NCI-H1694 (cell line): ENCODE data around the gene FBXO24.

Experiments used
- DNase-seq: peaks from one replicate; lab custom pipeline; 2025; lab: John Stamatoyannopoulos, UW

Gene FBXO24

GRCh38 chr7:100620804-100621203 lies 34.7 kb downstream of the FBXO24 start:
- DNase-seq: no peak

- no peak for DNase-seq
These were observed 35.4 kb downstream of the FBXO24 start for GRCh38 chr7:100621554-100621953.

GRCh38 chr7:100623951-100624824 lies 38.1 kb downstream of the FBXO24 start:
- no peak for DNase-seq

- DNase-seq: no peak
These were observed 39.9 kb downstream of the FBXO24 start for GRCh38 chr7:100626055-100626454.

DNA sequence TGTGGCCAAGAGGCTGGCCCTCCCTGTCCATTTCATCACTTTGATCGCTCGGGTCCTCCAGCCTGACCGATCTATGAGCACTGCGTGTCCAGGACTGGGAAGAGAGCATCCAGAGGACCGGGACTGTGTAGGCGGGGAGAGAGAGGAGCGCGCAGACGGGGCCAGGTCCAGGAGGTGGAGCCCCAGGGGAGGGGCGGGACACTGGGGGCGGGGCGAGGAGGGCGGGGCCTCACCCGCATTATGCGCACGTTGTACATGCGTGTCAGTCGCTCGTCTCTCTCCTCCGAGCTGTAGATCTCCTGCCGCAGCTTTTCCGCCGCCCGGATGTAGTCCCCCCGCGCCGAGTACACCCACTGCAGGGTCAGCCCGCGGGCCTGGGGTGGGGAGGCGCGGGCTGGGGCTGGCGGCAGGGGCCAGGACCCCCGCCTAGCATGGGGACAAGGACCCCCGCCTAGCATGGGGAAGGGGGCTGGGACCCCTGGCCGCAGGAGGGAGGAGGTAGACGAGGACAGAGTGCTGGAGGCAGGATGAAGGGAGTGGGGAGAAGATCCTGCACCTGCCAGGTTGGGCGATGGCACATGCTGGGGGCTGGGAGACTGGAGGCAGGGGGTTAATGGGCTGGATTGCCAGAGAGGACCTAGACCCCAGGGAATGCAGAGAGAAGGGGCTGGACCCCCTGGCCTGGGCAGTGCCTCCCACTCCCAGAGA lies 40.6 kb downstream of the FBXO24 start:
- DNase-seq: peak; percentile 67

DNA sequence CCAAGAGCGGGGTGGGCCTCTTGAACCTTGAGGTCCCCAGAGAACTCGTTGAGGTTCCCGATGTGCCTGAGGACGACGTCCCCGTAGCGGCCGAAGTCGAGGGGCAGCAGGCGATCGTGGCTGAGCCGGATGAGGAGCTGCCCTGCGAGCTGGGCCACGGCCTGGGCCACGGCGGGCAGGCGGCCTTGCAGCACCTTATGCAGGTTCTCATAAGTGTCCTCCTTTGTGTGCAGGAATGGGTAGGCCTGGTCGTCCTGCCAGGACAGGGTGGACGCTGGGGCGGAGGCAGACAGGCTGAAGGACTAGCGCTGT lies 41.1 kb downstream of the FBXO24 start:
- no peak for DNase-seq

DNA sequence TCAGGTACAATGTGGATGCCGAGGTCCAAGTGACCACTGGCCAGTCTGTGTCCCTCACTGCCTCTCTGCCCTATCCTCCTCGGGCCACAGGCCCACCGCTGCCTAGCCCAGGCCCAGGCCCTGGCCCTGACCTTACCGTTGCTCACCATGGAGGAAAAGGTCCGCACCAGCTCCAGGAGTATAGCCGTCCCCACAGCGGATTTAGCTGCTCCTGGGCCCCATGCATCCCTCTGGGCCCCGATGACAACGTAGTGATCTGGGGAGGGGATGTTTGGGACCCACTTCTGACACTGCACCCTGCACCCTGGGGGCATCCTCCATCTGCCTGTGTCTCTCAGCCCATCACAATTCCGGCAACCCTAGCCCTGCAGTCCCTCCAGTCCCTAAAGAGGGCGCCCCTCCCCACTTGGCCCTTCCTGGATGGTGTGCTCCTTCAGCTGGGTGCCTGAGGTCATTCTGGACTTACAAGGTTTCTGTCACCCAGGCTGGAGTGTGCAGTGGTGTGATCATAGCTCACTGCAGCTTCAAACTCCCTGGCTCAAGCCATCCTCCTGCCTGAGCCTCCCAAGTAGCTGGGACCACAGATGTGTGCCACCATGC lies 43.1 kb downstream of the FBXO24 start:
- no peak for DNase-seq

DNA sequence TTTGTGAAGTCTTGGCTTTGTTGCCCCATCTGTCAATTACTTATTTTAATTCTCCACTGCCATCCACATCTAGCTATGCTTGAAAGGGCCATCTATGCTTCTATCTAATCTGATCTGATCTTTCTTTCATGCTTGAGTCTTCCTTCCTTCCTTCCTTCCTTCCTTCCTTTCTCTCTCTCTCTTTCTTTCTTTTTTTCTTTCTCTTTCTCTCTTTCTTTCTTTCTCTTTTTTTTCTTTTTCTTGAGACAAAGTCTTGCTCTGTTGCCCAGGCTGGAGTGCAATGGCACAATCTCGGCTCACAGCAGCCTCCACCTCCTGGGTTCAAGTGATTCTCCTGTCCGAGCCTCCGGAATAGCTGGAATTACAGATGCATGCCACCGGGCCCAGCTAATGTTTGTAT lies 43.9 kb downstream of the FBXO24 start:
- no peak for DNase-seq

- DNase-seq: no peak
These were observed 47.0 kb downstream of the FBXO24 start for GRCh38 chr7:100632951-100633717.

DNA sequence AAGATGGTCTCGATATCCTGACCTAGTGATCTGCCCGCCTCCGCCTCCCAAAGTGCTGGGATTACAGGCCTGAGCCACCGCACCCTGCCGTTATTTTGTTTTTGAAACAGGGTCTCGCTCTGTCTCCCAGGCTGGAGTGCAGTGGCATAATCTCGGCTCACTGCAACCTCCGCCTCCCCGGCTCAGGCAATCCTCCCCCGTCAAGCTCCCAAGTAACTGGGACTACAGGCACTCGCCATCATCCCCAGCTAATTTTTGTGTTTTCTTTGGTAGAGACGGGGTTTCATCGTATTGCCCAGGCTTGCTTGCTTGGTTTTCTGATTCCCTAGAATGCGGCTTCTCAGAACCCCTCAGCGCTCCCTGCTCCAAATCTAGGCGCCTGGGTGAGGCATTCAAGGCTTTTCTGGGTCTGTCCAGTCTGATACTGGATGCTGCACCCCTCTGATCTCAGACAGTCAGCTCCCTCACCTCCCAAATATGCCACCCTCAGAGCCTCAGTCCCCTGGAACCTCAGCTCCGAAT lies 53.9 kb downstream of the FBXO24 start:
- no peak for DNase-seq

DNA sequence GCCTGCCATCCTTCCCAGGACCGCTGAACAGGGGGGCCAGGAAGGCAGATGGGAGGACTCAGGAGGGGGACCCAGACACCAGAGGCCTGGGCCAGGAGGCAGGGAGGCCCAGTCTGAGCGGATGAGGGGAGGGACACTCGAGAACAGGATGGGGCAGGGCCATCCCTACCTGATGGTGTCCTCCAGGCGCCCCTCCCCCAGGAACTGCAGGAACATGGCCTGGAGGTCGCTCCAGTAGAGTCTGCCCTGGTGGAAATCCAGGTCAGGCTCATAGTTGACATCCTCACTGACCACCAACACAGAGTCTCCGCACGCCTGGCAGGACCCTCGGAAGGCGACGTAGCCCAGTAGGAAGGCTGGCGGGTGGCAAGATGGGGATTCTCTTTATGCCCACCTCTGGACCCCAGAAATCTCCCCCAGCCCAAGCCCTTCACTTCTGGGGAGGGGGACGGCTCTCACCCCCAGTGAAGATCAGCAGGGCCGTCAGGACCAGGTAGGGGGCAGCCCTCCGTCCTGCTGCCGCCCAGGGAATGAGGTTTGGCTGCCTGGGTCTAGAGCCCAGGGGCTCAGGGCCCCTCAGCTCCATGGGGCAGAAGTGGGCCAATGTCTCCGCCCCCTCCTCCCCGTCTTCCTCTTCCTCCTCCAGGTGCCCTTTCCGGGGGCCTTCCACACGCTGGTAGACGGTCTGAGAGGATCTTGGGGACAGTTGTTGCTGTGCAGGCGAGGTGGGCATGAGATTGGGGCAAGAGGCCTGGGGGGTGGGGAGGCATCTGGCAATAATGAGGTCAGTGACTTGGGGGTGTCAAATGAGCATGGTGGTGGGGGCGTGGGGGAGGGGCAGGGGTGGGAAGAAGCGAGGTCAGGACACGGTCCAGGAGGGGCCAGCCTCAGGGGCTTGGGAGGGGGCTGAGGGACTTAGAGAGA lies 54.7 kb downstream of the FBXO24 start:
- no peak for DNase-seq

DNA sequence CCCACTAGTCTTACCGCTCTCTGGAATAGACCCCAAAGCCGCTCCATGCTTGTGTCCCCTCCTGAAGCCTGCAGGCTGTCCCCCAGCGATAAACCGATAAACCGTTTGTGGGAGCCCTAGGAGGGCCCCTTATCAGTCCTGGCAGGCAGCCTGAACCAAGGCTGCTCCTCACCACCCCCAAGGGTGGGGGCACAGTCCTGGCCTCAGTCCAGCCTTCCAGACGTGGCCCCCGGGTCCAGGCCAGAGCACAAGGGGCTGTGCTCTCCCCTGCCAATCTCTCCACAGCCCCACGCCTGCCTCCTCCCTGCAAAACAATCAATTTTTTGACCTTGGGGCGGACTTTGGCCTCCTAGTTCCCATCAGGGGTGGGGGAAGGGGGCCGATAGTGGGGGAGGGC lies 55.3 kb downstream of the FBXO24 start, which contains the start of gene TFR2:
TSS of gene TFR2 (minus strand) at position 90 of the 397 bp plus-strand sequence. CDS start at position 47, 43 bp downstream.
- DNase-seq: no peak

DNA sequence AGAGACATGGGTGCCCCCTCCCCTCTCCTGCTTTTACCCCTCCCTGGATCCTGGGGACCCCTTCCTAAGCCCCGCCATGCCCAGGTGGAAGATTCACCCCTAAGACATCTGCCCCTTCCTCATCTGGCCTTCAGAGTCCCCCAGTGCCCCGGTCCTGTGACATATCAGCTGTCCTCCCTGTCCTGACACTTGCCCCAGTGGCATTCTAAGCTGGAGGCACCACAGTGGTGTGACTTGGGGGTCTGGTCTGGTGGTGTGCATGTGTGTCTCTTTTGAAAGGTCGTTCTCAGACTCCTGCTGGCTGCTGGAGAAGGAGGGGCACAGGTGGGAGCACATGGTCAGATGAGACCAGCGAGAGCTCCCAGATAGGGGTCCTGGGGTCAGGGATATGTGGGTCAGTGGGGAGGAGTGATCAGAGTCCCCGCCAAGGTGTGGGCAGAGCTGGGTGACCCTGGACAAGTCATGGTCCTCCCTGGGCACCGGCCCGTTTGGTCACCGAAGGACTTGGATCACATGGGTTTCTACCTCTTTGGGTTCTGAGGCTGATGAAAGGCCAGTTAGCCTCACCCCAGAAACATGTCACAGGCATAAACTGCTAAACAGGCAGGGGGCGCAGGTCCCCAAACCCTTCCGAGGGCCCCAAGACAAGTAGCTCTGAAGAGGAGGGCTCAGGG lies 55.9 kb downstream of the FBXO24 start:
- DNase-seq: no peak

GRCh38 chr7:100642534-100642907 lies 56.4 kb downstream of the FBXO24 start:
- DNase-seq: no peak

DNA sequence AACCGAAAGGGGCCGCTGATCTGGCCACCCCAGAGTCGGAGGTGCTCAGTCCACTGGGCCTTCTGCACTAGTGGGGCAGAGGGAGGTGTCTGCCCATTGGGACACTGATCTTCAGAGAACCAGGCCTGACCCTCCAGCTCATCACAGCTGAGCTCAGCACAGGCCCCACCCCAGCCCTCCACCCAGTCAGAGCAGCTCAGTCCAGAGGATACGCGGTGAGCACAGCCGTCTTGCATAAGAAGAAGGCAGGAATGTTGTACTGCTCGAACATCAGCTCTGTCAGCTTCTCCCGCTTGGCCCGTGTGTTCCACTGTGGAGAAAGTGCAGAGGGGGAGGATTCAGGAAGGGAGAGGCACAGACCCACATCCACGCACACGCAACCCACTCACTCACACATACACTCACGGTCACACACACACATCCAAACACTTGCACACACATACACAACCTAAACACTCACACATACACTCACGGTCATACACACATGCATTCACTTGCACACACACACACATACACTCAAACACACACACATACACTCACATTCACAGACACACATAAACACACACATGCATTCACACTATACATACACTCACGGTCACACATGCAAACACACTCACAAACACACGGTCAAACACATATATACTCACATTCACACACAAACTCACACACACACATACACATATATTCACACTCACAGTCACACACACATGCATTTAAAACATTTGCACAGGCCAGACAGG lies 63.9 kb downstream of the FBXO24 start:
- DNase-seq: no peak
